Measurements from ENCODE around the gene SYT9.
A peak's percentile ranks its signal among the peaks of the same experiment; 100 is the strongest.

SYT9 gene

DNA sequence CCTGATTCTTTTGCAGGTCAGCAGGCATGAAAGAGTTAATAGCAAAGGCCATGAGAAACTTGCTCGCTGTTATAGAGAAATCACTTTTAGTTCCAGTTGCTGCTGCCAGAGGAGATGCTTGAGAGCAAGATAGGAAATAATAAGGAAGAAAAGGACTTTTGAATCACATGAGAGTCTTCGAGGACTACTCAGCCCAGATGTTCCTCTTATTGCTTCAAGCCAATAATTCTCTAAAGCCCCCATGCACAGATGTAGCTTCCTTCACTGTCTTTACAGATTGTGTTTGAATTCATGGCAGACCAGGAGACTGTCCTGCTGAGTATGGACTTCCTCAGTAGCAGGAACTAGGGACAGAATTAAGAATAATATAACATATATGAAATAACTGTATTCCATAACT is 183.5 kb downstream of the SYT9 start:
- TF ChIP-seq, protein P1, sequence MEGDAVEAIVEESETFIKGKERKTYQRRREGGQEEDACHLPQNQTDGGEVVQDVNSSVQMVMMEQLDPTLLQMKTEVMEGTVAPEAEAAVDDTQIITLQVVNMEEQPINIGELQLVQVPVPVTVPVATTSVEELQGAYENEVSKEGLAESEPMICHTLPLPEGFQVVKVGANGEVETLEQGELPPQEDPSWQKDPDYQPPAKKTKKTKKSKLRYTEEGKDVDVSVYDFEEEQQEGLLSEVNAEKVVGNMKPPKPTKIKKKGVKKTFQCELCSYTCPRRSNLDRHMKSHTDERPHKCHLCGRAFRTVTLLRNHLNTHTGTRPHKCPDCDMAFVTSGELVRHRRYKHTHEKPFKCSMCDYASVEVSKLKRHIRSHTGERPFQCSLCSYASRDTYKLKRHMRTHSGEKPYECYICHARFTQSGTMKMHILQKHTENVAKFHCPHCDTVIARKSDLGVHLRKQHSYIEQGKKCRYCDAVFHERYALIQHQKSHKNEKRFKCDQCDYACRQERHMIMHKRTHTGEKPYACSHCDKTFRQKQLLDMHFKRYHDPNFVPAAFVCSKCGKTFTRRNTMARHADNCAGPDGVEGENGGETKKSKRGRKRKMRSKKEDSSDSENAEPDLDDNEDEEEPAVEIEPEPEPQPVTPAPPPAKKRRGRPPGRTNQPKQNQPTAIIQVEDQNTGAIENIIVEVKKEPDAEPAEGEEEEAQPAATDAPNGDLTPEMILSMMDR (conservative IDR thresholded peaks at IDR 0.05; ENCODE audit: low read depth, low read length) = no peak
- no peak overlapping the region for H3K4me3 ChIP-seq (ENCODE audit: low read depth, low read length)
- DNase-seq (ENCODE audit: low read depth) = no peak

DNA sequence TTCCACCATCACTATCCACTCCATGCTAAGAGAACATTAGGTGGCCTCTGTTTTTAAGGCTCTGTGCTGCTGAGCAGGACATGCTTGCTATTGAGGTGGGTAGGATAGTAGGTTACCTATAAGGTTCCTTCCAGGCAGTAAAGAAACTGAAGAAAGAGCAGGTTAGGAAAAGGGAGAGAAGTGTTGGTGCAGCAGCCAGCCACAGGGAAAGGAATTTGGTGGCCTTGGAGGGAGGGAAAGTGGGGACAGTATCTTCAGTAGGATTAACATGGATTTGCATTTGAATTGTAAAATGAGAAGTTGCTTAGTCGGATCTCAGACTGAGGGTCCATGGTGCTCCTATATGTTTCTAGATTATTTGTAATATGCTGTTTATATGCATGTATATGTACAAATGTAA is 184.4 kb downstream of the SYT9 start:
- TF ChIP-seq, protein P1 (conservative IDR thresholded peaks at IDR 0.05; ENCODE audit: low read depth, low read length) = no peak
- no peak for DNase-seq (ENCODE audit: low read depth)
- H3K4me3 ChIP-seq (ENCODE audit: low read depth, low read length) = no peak overlapping the region

DNA sequence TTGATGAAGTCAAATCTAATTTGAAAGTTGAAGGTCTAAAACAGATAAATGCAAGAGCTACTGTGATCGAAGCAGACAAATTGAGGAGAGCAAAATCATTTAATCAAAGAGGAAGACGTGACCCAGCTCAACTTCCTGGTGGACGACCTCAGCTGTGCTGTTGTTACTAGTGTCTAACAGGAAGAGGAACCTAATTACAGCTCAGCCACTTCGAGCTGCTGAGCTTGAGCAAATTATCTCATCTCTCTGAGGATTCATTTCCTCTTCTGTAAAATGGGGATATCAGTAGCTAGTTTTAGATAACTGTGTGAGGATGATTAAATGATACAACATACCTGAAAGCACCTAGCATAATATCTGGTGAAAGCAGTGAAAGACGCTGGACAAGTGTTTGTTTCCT is 185.0 kb downstream of the SYT9 start:
- no peak for DNase-seq (ENCODE audit: low read depth)
- no peak overlapping the region for H3K4me3 ChIP-seq (ENCODE audit: low read depth, low read length)
- TF ChIP-seq, protein P1 (conservative IDR thresholded peaks at IDR 0.05; ENCODE audit: low read depth, low read length) = no peak

DNA sequence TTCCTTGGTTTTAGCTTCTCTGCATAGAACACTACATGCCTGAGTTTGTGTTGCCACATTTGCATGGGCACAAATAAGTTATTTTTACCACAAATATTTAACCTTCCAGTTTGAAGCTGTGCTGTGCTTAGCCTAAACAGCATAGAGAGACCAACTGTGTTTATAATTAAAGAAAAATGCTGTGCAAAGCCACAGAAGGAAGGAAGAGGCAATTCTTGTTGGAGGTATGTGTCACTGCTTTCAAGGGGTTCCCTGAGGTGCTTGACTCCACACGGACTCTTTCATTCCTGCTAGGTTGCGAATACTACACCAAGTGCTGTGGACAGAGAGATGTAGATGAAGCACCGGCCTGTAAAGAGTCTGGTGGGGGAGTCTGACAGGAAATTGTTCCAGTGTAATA is 186.0 kb downstream of the SYT9 start:
- TF ChIP-seq, protein P1 (conservative IDR thresholded peaks at IDR 0.05; ENCODE audit: low read depth, low read length) = no peak
- H3K4me3 ChIP-seq (ENCODE audit: low read depth, low read length) = no peak overlapping the region
- peak; percentile 32 for DNase-seq (ENCODE audit: low read depth)

DNA sequence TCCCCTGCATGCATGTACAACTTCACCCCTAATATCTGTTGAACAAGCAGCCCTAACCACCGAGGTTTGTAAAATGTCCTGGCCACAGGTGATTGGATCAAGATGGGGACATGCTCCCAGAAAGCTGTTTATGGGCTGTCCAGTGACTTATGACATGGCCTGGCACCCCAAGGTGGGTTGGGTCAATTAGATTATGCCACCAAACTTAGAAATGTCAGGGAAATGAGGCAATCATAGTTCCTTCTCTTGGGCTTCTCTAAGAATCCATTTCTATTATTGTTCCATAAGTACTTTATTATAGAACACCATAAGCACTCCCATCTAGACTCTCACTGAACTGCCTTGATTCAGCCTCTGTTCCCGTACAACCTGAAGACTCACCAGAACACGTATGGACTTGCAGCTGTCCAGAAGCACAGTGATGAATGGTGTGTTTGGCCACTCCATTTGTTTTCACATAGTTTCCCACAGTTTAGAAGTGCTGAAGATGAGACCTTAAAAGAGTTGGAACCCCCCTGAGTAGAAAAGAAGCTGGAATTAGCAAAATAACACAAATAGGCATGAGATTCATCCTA is 188.1 kb downstream of the SYT9 start:
- H3K4me3 ChIP-seq (ENCODE audit: low read depth, low read length) = no peak overlapping the region
- DNase-seq (ENCODE audit: low read depth) = no peak
- TF ChIP-seq, protein P1 (conservative IDR thresholded peaks at IDR 0.05; ENCODE audit: low read depth, low read length) = no peak

DNA sequence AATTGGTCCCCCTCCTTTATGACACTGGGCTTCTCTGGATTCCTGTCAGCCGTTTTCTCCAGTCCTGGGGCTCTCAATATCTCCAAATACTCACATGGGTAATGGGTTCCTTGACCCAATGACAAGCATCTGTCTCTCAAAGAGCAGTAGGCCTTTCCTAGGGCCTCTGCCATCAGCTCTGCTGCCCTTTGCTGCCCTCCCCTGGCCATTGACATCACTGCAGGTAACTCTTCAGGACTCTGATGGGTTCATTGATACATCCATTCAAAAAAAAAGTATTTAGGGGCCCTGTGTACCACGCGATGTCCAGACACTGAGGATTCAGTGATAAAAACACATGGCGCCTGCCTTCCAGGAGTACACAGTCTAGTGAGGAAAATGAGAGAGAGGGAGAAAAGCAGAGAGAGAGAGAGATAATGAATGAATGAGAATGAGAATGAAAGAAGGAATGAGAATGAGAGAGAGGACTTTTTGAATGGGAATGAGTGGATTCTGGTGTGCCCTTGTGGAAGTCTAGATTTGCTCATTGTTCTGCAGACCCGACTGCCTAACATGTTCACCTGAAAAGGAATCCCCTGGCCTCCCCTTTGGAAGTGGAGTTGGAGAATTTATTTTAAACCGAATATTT is 191.0 kb downstream of the SYT9 start:
- H3K4me3 ChIP-seq (ENCODE audit: low read depth, low read length) = no peak overlapping the region
- TF ChIP-seq, protein P1 (conservative IDR thresholded peaks at IDR 0.05; ENCODE audit: low read depth, low read length) = peak; percentile 90
- peak; percentile 69 for DNase-seq (ENCODE audit: low read depth)

Data from choroid plexus epithelial cell (primary cell).